Activated CD8-positive, alpha-beta memory T cell treated with anti-CD3 and anti-CD28 coated beads, Interleukin-2, amount 50 U/mL, for 4 hours (primary cell): ENCODE measurements around the gene TMEM107.
A peak's percentile ranks its signal among the peaks of the same experiment; 100 is the strongest.

Experiments used
- DNase-seq: peaks from one replicate; pipeline ENCODE4 v3.0.0-alpha.2; 2020

The TMEM107 gene

GRCh38 chr17:8161289-8162232, 14.6 kb downstream of the TMEM107 start:
- no peak for DNase-seq

- DNase-seq, result no peak
Observed at GRCh38 chr17:8160741-8161221, 15.4 kb downstream of the TMEM107 start.

GRCh38 chr17:8160224-8160577, 16.0 kb downstream of the TMEM107 start:
- DNase-seq, result no peak

- DNase-seq, result no peak
Observed at GRCh38 chr17:8159459-8160223, 16.5 kb downstream of the TMEM107 start.

DNA sequence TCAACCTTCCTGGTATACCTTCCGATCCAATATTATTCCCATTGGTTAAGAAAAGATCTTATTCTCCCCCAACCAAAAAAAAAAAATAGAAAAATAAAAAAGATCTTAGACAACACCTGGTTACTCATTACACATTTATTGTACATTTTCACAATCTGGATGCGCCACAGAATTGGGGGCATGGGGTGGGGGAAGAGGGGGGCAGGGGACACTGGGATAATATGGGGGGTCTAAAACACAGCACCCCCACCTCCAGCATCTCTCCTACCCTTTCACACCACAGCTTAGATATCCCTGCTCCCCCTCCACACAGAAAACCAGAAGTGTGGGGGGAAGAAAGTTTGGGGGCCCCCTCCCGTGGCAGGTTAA, 17.2 kb downstream of the TMEM107 start:
- no peak for DNase-seq

- peak; percentile 86 for DNase-seq
Observed at GRCh38 chr17:8158267-8159031, 17.7 kb downstream of the TMEM107 start.

DNA sequence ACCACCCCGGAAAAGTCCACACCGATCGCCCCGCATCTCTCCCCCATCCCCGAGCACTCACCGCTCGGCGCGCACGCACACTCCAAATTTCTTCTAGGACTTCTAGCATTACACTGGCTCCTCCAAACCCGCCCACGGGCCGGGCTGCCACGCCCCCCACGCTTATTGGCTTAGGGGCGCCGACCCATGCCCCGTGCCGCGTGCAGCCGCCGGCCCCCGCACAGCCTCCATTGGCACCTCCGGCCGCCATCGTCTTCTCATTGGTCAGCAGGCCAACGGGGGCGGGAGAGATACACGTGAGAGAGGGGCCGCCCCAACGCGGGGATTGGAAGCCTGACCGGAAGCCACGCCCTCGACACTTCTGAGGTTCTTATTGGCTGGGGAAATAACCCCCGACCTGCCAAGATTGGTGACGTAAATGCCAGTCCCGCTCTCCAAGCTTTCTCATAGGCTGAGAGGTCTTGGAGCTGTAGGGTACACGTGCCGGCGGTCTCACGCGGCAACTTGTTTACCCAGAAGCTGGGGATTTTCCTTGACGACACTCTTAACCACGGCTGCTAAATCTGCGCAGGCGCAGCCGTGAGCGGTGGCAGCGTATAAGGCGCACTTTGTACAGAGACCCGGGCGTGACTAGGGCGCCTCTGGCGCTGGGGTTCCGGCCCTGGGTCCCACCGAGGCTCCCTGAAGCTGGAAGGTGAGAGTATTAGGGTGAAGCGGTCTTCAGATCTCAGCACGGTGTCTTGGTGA, 19.8 kb downstream of the TMEM107 start:
- peak; percentile 100 for DNase-seq

- no peak for DNase-seq
Observed at GRCh38 chr17:8155996-8156245, 20.3 kb downstream of the TMEM107 start.

GRCh38 chr17:8155231-8155995, 20.8 kb downstream of the TMEM107 start:
- DNase-seq, result no peak

GRCh38 chr17:8154608-8155155, 21.5 kb downstream of the TMEM107 start:
- no peak for DNase-seq

DNA sequence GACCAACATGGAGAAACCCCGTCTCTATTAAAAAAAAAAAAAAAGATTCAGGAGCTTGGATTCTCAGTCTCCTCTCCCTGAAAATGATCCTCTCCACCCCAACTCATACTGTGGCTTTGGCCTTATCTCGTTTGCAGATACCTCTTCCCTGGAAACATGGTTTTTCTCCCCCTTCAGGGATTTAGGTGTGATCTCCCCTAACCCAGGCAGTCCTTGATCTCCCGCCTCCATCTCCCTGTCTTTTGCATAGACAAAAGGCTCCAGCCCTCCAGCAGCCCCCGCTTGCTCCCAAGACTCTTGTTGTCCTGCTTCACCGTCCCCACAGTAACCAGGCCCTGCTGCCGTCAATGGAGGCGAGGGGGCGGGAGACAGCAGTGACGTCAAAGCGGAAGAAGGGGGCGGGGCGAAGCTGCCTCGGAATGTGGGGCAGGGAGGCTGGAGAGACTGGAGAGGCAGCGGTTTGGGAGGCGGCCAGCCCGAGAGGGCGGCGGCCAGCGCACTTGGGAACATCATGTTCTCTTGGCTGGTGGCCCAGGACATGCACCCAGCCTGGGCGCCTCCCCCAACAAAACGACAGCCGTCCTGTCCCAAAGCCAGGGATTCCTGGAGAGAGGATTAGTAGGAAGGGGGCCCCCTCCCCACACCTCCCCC, 22.1 kb downstream of the TMEM107 start:
- peak; percentile 83 for DNase-seq

DNA sequence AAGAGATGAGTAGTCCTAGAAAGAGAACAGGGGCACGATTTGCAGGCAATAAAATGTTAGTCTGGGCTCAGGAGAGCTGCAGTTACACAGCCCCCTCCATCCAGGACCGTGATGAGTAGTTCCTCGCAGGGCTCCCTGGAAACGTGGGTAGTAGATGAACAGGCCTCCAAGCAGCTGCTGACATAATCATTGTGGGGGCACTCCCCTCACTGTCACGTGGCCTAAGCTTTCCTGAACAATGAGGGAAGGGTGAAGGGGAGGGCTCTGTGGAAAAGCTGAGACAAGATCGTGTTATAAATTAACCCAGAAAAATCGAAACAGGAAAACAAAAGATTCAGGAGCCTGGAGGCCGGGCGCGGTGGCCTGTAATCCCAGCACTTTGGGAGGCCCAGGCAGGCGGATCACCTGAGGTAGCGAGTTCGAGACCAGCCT, 22.6 kb downstream of the TMEM107 start:
- DNase-seq, result peak; percentile 63

DNA sequence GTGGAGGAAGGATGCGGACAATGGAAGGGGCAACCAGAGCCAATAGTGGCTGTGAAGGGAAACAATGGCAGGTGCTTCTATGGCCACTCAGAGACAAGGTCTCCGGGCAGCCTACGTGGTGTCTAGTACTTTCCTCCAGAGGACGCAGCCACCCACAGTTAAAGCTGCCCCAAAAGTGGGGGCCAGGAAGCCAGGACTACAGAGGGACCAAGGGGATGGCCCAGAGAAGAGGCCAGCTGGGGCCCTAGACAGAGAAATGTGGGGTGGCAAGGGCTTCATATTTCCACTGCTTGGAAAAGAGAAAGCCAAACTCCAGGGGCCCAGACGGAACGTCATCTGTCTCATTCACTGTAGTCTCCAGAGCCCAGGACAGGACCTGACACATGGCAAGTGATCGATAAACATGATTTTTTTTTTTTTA, 23.1 kb downstream of the TMEM107 start:
- DNase-seq, result no peak

- DNase-seq, result peak; percentile 91
Observed at GRCh38 chr17:8152112-8152775, 23.9 kb downstream of the TMEM107 start, which contains the start of gene PER1. Gene PER1, minus strand, starts transcription at chr17:8152404. Its CDS starts 1,698 bp downstream, at chr17:8150706.

- DNase-seq, result no peak
Observed at GRCh38 chr17:8151641-8152111, 24.5 kb downstream of the TMEM107 start.

- peak; percentile 92 for DNase-seq
Observed at GRCh38 chr17:8151120-8151640, 25.0 kb downstream of the TMEM107 start.

- no peak for DNase-seq
Observed at GRCh38 chr17:8150194-8151119, 25.7 kb downstream of the TMEM107 start.

DNA sequence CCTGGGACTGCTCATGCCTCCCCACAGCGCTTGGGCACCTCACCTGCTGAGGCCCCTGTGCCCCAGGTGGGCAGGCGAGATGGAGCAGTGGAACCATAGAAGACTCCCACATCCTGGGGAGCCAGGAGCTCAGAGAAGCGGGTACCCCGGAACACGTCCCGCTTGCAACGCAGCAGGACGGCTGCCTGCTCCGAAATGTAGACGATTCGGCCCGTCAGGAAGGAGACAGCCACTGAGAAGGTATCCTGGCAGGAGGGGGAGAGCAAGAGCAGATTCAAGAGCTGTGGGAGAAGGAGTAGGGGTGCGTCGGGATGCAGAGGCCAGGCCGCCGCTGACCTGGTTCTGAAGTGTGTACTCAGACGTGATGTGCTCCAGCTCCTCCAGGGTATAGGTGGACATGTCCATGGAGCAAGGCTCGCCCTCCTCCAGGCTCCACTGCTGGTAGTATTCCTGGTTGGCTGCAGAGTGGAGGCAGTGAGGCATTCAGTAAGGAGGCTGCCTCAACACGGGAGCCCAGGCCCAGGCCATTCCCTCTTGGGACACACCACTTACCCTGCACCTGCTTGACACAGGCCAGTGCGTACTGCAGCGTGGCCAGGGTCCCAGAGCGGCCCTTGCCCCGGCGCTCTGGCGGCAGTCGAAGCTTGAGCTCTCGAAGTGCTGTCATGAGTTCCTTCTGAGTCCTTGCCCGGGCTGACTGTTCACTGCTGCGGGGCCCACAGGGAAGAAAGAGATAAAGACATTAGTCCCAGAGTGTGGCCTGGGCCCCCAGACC, 26.6 kb downstream of the TMEM107 start:
- no peak for DNase-seq
